Bronchial epithelial cell (primary cell): ENCODE measurements around the gene CISH. TPM values are rescaled to one million over a fixed set of nuclear protein-coding genes. Genes with fewer than 3 reads are reported as not detected.

Experiments used
- DNase-seq: peaks from one replicate; pipeline ENCODE4 v3.0.0-alpha.2; 2010; ENCODE audit warnings: low read depth
- FAIRE-seq: peaks from 2 replicates; lab custom pipeline; 2011; peaks lifted over from hg19 to GRCh38; lab: Jason Lieb, UNC
- H3K27me3 ChIP-seq: 2 replicates; pipeline ENCODE4 v1.5.1; 2011; ENCODE audit warnings: low read length; ENCODE audit not compliant: control insufficient read depth, insufficient read depth
- H3K36me3 ChIP-seq: 2 replicates; pipeline ENCODE4 v1.5.1; 2011; ENCODE audit warnings: low read length; ENCODE audit not compliant: control insufficient read depth, insufficient read depth
- H3K4me3 ChIP-seq: 2 replicates; pipeline ENCODE4 v1.5.1; 2011; ENCODE audit warnings: mild to moderate bottlenecking, low read depth, low read length, control low read depth
- total RNA-seq: library from RNA; depleted of rRNA; stranded (reverse); fragments of >200 nt; gene quantifications from 2 replicates; pipeline ENCODE4 v1.2.1, GENCODE V29; 2014
- TF ChIP-seq, protein P1 (sequence below): IDR thresholded peaks from 2 replicates; pipeline ENCODE4 v1.5.1; 2011; ENCODE audit warnings: mild to moderate bottlenecking, moderate library complexity, low read length, control low read depth, inconsistent platforms; ENCODE audit not compliant: insufficient read depth, severe bottlenecking

The CISH gene
- total RNA-seq, result 0.26 and 0.77 TPM in 2 replicates

DNA sequence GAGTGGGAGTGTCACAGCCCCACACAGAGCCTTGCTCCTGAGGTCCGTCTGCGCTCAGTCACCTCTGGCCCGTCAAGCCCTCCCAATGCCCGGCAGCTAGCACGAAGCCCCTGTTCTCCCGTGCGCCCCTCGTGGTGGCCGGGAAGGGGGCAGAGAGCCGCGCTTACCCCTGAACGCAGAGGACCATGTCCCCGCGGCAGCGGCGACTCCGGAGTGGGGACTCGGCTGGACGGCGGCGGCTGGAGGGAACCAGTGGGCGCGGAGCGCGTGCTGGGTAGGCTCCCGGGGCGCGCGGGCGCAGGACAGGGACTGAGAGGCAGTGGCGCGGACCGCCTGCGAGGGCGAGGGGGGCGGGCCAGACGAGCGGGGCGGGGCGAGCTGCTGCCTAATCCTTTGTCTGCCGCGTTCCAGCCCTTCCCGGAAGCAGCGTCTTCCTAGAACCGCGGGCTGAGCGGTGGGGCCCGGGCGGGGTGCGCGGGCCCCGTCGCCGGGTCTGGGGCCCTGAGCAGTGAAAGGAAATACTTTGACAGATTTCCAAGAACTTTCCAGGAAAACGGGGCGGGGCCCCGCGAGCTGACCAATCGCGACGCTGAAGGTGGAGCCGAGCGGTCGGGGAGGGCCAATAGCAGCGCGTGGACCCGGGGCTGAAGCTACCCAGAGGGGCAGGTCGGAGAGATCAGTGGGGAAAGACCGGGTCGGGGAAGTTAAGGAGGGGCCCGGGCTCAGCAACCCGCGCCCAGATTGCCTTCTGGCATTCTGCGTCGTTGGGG lies at the start of gene CISH:
Gene CISH (minus strand): TSS at position 311 of the 770 bp plus-strand sequence. CDS start 124 bp downstream, at position 187.
- Histone ChIP-seq H3K36me3 (peaks cover 9% of the 10 kb centered on the region), H3K4me3 (peak within 1 kb of the TSS; percentile 81), H3K27me3 (no peaks in the 10 kb centered on the region)
- no peak for FAIRE-seq
- TF ChIP-seq, protein P1, sequence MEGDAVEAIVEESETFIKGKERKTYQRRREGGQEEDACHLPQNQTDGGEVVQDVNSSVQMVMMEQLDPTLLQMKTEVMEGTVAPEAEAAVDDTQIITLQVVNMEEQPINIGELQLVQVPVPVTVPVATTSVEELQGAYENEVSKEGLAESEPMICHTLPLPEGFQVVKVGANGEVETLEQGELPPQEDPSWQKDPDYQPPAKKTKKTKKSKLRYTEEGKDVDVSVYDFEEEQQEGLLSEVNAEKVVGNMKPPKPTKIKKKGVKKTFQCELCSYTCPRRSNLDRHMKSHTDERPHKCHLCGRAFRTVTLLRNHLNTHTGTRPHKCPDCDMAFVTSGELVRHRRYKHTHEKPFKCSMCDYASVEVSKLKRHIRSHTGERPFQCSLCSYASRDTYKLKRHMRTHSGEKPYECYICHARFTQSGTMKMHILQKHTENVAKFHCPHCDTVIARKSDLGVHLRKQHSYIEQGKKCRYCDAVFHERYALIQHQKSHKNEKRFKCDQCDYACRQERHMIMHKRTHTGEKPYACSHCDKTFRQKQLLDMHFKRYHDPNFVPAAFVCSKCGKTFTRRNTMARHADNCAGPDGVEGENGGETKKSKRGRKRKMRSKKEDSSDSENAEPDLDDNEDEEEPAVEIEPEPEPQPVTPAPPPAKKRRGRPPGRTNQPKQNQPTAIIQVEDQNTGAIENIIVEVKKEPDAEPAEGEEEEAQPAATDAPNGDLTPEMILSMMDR, result peak; percentile 46
- peak; percentile 88 for DNase-seq

GRCh38 chr3:50660386-50660785 lies 48.8 kb upstream of the CISH start:
- TF ChIP-seq, protein P1, result no peak
- no peak overlapping the region for H3K4me3 ChIP-seq
- no peaks in the 10 kb centered on the region for H3K27me3 ChIP-seq
- FAIRE-seq, result no peak
- no peak for DNase-seq
- no peaks in the 10 kb centered on the region for H3K36me3 ChIP-seq

DNA sequence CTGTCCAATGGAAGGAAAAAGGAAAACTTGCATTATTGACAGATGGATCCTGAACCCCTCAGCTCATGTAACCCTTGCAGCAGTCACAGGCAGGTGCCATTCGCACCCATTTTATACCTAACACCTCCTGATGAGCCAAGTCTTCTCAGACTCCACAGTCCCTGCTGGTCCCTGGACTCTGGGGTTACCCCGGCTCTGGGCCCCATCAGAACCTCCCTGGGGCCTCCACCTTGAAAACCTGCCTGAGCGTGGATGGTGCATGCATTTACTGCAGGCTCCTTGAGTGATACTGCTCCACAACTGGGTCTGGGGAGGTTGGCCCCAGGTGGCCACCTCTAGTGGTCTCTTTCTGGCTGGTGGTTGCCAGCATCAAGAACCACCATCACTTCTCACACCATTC lies 47.3 kb upstream of the CISH start:
- FAIRE-seq (peak; percentile 77), DNase-seq (no peak)
- H3K27me3 ChIP-seq, result no peaks in the 10 kb centered on the region
- no peaks in the 10 kb centered on the region for H3K36me3 ChIP-seq
- no peak overlapping the region for H3K4me3 ChIP-seq
- TF ChIP-seq, protein P1, result no peak

- TF ChIP-seq, protein P1, result no peak
- Histone ChIP-seq H3K36me3 (no peaks in the 10 kb centered on the region), H3K4me3 (no peak overlapping the region), H3K27me3 (no peaks in the 10 kb centered on the region)
- DNase-seq (peak; percentile 53), FAIRE-seq (peak; percentile 66)
Observed at GRCh38 chr3:50658416-50658815, 46.8 kb upstream of the CISH start.

GRCh38 chr3:50657816-50658215 lies 46.2 kb upstream of the CISH start:
- no peak for DNase-seq
- Histone ChIP-seq H3K36me3 (no peaks in the 10 kb centered on the region), H3K27me3 (no peaks in the 10 kb centered on the region), H3K4me3 (no peak overlapping the region)
- FAIRE-seq, result no peak
- TF ChIP-seq, protein P1, result no peak
